SK-N-SH (cell line): ENCODE results near the gene EPGN. TPM values are rescaled to one million over a fixed set of nuclear protein-coding genes. Genes with fewer than 3 reads are reported as not detected.

Experiments
- CTCF ChIA-PET: fragments of 300-600, 350-600 bp; formaldehyde crosslinking; extraction: SDS; loops from one replicate; lab custom pipeline; 2021; lab: Yijun Ruan, JAX
- POLR2A ChIA-PET: fragments of 350-600 bp; sonication (Branson Sonifier 250); formaldehyde crosslinking; extraction: SDS; loops from one replicate; lab custom pipeline; 2020; ENCODE audit warnings: antibody characterized with exemption, inconsistent platforms; lab: Yijun Ruan, JAX
- DNase-seq: peaks from one replicate; pipeline ENCODE4 v3.0.0; 2012
- H2AFZ ChIP-seq: fragments of 200-600 bp; sonication (generic); 2 replicates; pipeline ENCODE4 v1.8.1; 2016; ENCODE audit warnings: antibody characterized with exemption, mild to moderate bottlenecking, low read depth
- H3F3A ChIP-seq: fragments of 200-600 bp; sonication (generic); replicated peaks from 2 replicates; pipeline ENCODE3; 2016; ENCODE audit warnings: antibody characterized with exemption, mild to moderate bottlenecking; ENCODE audit not compliant: insufficient read depth
- H3K27ac ChIP-seq, 2 experiments: fragments of 200-500 bp in 1 of 2; fragments of 200-600 bp in 1 of 2; sonication (Bioruptor generic) in 1 of 2; sonication (generic), shearing (Covaris generic) in 1 of 2; 2 replicates each; pipeline versions ENCODE4 v1.5.1 to v1.6.1; 2014 to 2016; ENCODE audit warnings: low read depth in 2 of 2, inconsistent platforms in 1 of 2, low read length in 1 of 2, mild to moderate bottlenecking in 1 of 2, mixed read lengths in 1 of 2
- H3K27me3 ChIP-seq: fragments of 200-600 bp; sonication (generic), shearing (Covaris generic); 2 replicates; pipeline ENCODE4 v1.6.1; 2016; ENCODE audit warnings: mixed run types; ENCODE audit not compliant: insufficient read depth
- H3K36me3 ChIP-seq, 2 experiments: fragments of 200-500 bp in 1 of 2; fragments of 200-600 bp in 1 of 2; sonication (Bioruptor generic) in 1 of 2; sonication (generic) in 1 of 2; replicated peaks in 1 of 2; 2 replicates each; pipeline versions ENCODE3 to v1.5.1; 2014 to 2016; ENCODE audit warnings: low read length in 1 of 2, mild to moderate bottlenecking in 1 of 2; ENCODE audit not compliant: insufficient read depth in 2 of 2, control insufficient read depth in 1 of 2
- H3K4me1 ChIP-seq, 2 experiments: fragments of 200-500 bp in 1 of 2; fragments of 200-600 bp in 1 of 2; sonication (Bioruptor generic) in 1 of 2; sonication (generic), shearing (Covaris generic) in 1 of 2; 2 replicates each; pipeline versions ENCODE4 v1.5.1 to v1.6.1; 2014 to 2016; ENCODE audit warnings: low read depth in 1 of 2, low read length in 1 of 2, mixed run types in 1 of 2; ENCODE audit not compliant: insufficient read depth in 2 of 2, control insufficient read depth in 1 of 2
- H3K4me2 ChIP-seq: fragments of 200-600 bp; sonication (generic), shearing (Covaris generic); 2 replicates; pipeline ENCODE4 v1.6.1; 2017; ENCODE audit warnings: mixed run types
- H3K4me3 ChIP-seq, 2 experiments: fragments of 200-500 bp in 1 of 2; fragments of 200-600 bp in 1 of 2; sonication (Bioruptor generic) in 1 of 2; sonication (generic), shearing (Covaris generic) in 1 of 2; 2 replicates each; pipeline versions ENCODE4 v1.5.1 to v1.8.1; 2014 to 2016; ENCODE audit warnings: low read depth in 2 of 2, inconsistent platforms in 1 of 2, low read length in 1 of 2, mild to moderate bottlenecking in 1 of 2, mixed read lengths in 1 of 2, moderate library complexity in 1 of 2
- H3K79me2 ChIP-seq: fragments of 200-600 bp; sonication (generic); 2 replicates; pipeline ENCODE4 v1.8.1; 2017; ENCODE audit warnings: mild to moderate bottlenecking; ENCODE audit not compliant: insufficient read depth
- H3K9ac ChIP-seq: fragments of 200-600 bp; sonication (generic); 2 replicates; pipeline ENCODE4 v1.6.1; 2017; ENCODE audit warnings: mixed run types
- H3K9me2 ChIP-seq: fragments of 200-600 bp; sonication (generic); 2 replicates; pipeline ENCODE4 v1.6.1; 2017; ENCODE audit warnings: mixed run types
- H3K9me3 ChIP-seq: fragments of 200-600 bp; sonication (generic); 2 replicates; pipeline ENCODE4 v1.6.1; 2017; ENCODE audit warnings: mixed run types, mild to moderate bottlenecking, moderate library complexity
- H4K20me1 ChIP-seq: fragments of 200-600 bp; sonication (generic); 2 replicates; pipeline ENCODE4 v1.6.1; 2017; ENCODE audit warnings: mild to moderate bottlenecking, mixed run types; ENCODE audit not compliant: insufficient read depth
- CHD2 ChIP-seq: fragments of 150-350 bp; IDR thresholded peaks from 2 replicates; pipeline ENCODE4 v1.6.1; 2018; ENCODE audit warnings: low read length; ENCODE audit not compliant: partially characterized antibody
- ELF1 ChIP-seq: IDR thresholded peaks from 2 replicates; pipeline ENCODE4 v1.4.0; 2012
- GATA2 ChIP-seq: sonication (generic); formaldehyde crosslinking; IDR thresholded peaks from 2 replicates; pipeline ENCODE4 v1.5.0; 2020; ENCODE audit warnings: mild to moderate bottlenecking, missing genetic modification reagents
- MAX ChIP-seq: IDR thresholded peaks from 2 replicates; pipeline ENCODE4 v1.4.0; 2012; ENCODE audit warnings: low read depth
- MEF2A ChIP-seq: IDR thresholded peaks from 2 replicates; pipeline ENCODE4 v1.4.0; 2012; ENCODE audit warnings: low read depth, borderline replicate concordance
- NRF1 ChIP-seq: IDR thresholded peaks from 2 replicates; pipeline ENCODE4 v1.6.1; 2012; ENCODE audit warnings: low read depth, mild to moderate bottlenecking, low read length
- RAD21 ChIP-seq: IDR thresholded peaks from 2 replicates; pipeline ENCODE4 v1.6.1; 2012; ENCODE audit warnings: mild to moderate bottlenecking, low read length
- RCOR1 ChIP-seq: fragments of 150-350 bp; IDR thresholded peaks from 2 replicates; pipeline ENCODE4 v1.6.1; 2017; ENCODE audit warnings: antibody characterized with exemption, low read length
- SMC3 ChIP-seq: IDR thresholded peaks from 2 replicates; pipeline ENCODE4 v1.6.1; 2012; ENCODE audit warnings: low read depth, low read length, improper control_type of control experiment
- TCF12 ChIP-seq: IDR thresholded peaks from 2 replicates; pipeline ENCODE4 v1.4.0; 2012
- USF2 ChIP-seq: fragments of 150-350 bp; IDR thresholded peaks from 2 replicates; pipeline ENCODE4 v1.6.1; 2017; ENCODE audit warnings: antibody characterized with exemption, low read length, low read depth, borderline replicate concordance
- WGBS: methylation state at CpG from one replicate; pipeline ENCODE4 v1.1.6; 2017; ENCODE audit warnings: low lambda C conversion rate; 5-methylcytosine and 5-hydroxymethylcytosine counted together
- polyA plus RNA-seq, 3 experiments: library from polyadenylated mRNA; depleted of rRNA; stranded (reverse); fragments of >200 nt; gene quantifications; 2 replicates each; pipeline ENCODE4 v1.2.3, GENCODE V29; 2012
- TF ChIP-seq, protein P1 (sequence below): IDR thresholded peaks from 2 replicates; pipeline ENCODE4 v1.6.1; 2012; ENCODE audit warnings: mild to moderate bottlenecking, low read depth, low read length, moderate library complexity

EPGN gene
- polyA plus RNA-seq, 1 of the 3 experiments (the other 2 are of a cell fraction) = 0.23 TPM

DNA sequence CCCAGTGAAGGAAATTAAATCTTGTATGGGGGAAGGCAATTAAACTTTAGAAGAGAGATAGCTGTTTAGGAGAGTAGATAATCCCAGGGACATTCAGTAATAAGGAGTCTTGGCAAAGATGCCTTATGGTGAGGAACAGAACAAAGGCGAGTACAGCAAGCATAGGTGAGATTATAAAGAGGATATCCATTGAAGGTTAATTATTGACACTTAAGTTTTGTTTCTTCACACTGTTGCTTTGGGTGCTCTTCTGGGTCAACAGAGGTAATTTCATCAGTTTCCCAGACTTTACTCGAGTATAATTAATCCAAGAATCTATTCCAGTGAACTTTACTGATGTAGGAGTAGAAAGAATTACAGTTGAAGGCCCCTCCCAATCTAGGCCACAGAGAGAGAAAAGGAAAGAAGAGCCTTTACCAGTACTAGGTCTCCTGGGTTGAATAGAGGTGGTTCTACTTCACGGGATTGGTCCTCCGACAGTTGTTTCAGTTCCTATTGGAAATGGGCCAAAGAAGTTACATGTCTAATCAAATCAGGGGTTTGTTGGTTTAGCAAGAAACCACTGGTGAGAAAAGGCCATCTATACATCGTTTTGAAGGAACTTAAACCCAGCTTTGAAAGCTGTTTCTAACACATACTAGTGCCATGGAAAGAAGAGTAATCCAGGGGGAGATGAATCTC lies 27.2 kb downstream of the EPGN start:
- Histone ChIP-seq H3K9me3 (no peaks in the 10 kb centered on the region), H3F3A (no peaks in the 10 kb centered on the region), H3K36me3 (no peaks in the 10 kb centered on the region), H3K4me1 (no peaks in the 10 kb centered on the region), H3K4me2 (no peak overlapping the region), H3K9me2 (no peaks in the 10 kb centered on the region), H3K4me3 (no peak overlapping the region), H3K79me2 (no peaks in the 10 kb centered on the region), H2AFZ (no peak overlapping the region), H3K27ac (no peak overlapping the region), H3K27me3 (peaks cover 19% of the 10 kb centered on the region; the same call in 1 of the 2 replicates), H4K20me1 (no peaks in the 10 kb centered on the region), H3K9ac (no peak overlapping the region)
- POLR2A ChIA-PET = no interaction called here
- DNase-seq = no peak
- CTCF ChIA-PET = interaction anchor here (1.3 kb wide), 1 partner anchor 23 kb away, joined by 3 read pairs; no protein-coding TSS in a partner anchor
- no peak for TF ChIP-seq GATA2 (CRISPR knock-in tag)
- TF ChIP-seq ELF1 = no peak
- no peak for TF ChIP-seq NRF1
- TF ChIP-seq SMC3 = no peak
- TF ChIP-seq RAD21 = no peak
- TF ChIP-seq RCOR1 = no peak
- TF ChIP-seq USF2 = no peak
- TF ChIP-seq, protein P1, sequence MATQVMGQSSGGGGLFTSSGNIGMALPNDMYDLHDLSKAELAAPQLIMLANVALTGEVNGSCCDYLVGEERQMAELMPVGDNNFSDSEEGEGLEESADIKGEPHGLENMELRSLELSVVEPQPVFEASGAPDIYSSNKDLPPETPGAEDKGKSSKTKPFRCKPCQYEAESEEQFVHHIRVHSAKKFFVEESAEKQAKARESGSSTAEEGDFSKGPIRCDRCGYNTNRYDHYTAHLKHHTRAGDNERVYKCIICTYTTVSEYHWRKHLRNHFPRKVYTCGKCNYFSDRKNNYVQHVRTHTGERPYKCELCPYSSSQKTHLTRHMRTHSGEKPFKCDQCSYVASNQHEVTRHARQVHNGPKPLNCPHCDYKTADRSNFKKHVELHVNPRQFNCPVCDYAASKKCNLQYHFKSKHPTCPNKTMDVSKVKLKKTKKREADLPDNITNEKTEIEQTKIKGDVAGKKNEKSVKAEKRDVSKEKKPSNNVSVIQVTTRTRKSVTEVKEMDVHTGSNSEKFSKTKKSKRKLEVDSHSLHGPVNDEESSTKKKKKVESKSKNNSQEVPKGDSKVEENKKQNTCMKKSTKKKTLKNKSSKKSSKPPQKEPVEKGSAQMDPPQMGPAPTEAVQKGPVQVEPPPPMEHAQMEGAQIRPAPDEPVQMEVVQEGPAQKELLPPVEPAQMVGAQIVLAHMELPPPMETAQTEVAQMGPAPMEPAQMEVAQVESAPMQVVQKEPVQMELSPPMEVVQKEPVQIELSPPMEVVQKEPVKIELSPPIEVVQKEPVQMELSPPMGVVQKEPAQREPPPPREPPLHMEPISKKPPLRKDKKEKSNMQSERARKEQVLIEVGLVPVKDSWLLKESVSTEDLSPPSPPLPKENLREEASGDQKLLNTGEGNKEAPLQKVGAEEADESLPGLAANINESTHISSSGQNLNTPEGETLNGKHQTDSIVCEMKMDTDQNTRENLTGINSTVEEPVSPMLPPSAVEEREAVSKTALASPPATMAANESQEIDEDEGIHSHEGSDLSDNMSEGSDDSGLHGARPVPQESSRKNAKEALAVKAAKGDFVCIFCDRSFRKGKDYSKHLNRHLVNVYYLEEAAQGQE = no peak
- WGBS = 6% methylated on average over 5 of the region's 5 CpGs

- Histone ChIP-seq H3F3A (no peaks in the 10 kb centered on the region), H3K79me2 (no peaks in the 10 kb centered on the region), H3K4me1 (no peaks in the 10 kb centered on the region), H3K9ac (no peak overlapping the region), H3K36me3 (no peaks in the 10 kb centered on the region), H3K27ac (no peak overlapping the region), H3K4me3 (no peak overlapping the region), H3K9me2 (no peaks in the 10 kb centered on the region), H3K9me3 (no peaks in the 10 kb centered on the region), H3K27me3 (peaks cover 12% of the 10 kb centered on the region; the same call in 1 of the 2 replicates), H2AFZ (no peak overlapping the region), H4K20me1 (no peaks in the 10 kb centered on the region), H3K4me2 (no peak overlapping the region)
- ChIA-PET POLR2A (no interaction called here), CTCF (no interaction called here)
- TF ChIP-seq NRF1 (no peak), CHD2 (no peak), MAX (no peak), TCF12 (no peak), MEF2A (no peak)
- no peak for DNase-seq
- 9% methylated on average over 4 of the region's 4 CpGs for WGBS
Measured at GRCh38 chr4:74338792-74339333, 30.6 kb downstream of the EPGN start.
